HepG2 (cell line): ENCODE data around the gene ATP2B3.

ENCODE experiments used
- SIN3B ChIP-seq: fragments of 150-350 bp; IDR thresholded peaks from 2 replicates; pipeline ENCODE4 v1.6.1; 2014; ENCODE audit warnings: low read length
- TCF7 ChIP-seq: sonication (generic); IDR thresholded peaks from 2 replicates; pipeline ENCODE4 v1.6.1; 2016; ENCODE audit warnings: antibody characterized with exemption, low read depth
- ZBTB42 ChIP-seq: sonication (generic); formaldehyde crosslinking; IDR thresholded peaks from 2 replicates; pipeline ENCODE4 v1.5.0; 2020; ENCODE audit warnings: mild to moderate bottlenecking, missing genetic modification reagents
- ZNF121 ChIP-seq: sonication (generic); formaldehyde crosslinking; IDR thresholded peaks from 2 replicates; pipeline ENCODE4 v1.5.0; 2020; ENCODE audit warnings: mild to moderate bottlenecking, missing genetic modification reagents

- TF ChIP-seq ZBTB42 (CRISPR knock-in tag) (no peak), TCF7 (no peak), ZNF121 (CRISPR knock-in tag) (no peak), SIN3B (no peak)
Observed at GRCh38 chrX:153502131-153502530, 15.3 kb upstream of the ATP2B3 start.
